ENCODE data around the gene DDX54.

DNA sequence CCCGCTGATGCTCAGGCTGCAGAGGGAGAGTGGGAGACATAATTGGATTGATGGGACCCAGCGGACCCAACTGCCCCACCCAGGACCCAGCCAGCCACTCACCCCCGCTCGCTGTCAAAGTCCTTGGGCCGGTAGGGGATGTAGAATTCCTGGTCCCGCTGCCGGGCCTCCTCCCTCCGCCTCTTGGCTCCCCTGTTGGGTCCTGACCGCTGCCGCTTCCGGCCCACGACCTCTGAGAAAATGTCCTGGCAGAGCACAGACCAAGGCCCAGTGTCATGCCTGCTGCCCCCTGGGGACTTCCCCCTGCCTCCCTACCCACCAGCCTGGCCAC lies 22.3 kb downstream of the DDX54 start:
- TF ChIP-seq, protein P1, sequence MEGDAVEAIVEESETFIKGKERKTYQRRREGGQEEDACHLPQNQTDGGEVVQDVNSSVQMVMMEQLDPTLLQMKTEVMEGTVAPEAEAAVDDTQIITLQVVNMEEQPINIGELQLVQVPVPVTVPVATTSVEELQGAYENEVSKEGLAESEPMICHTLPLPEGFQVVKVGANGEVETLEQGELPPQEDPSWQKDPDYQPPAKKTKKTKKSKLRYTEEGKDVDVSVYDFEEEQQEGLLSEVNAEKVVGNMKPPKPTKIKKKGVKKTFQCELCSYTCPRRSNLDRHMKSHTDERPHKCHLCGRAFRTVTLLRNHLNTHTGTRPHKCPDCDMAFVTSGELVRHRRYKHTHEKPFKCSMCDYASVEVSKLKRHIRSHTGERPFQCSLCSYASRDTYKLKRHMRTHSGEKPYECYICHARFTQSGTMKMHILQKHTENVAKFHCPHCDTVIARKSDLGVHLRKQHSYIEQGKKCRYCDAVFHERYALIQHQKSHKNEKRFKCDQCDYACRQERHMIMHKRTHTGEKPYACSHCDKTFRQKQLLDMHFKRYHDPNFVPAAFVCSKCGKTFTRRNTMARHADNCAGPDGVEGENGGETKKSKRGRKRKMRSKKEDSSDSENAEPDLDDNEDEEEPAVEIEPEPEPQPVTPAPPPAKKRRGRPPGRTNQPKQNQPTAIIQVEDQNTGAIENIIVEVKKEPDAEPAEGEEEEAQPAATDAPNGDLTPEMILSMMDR (IDR thresholded peaks at IDR 0.05) = no peak
- TF ChIP-seq POLR2A (IDR thresholded peaks at IDR 0.05) = no peak

Measured in body of pancreas (tissue), 4 donors.